IPS-18c (cell line): ENCODE data around the gene COL6A1.

Experiments used
- H3K4me3 ChIP-seq: 2 replicates; pipeline ENCODE4 v1.7.0; 2013; ENCODE audit warnings: low read depth, mild to moderate bottlenecking, low read length, moderate library complexity; ENCODE audit not compliant: insufficient read depth
- H3K9me3 ChIP-seq: one replicate; pipeline ENCODE4 v1.6.1; 2013; ENCODE audit warnings: mild to moderate bottlenecking, low read length, moderate library complexity; ENCODE audit not compliant: control insufficient read depth, insufficient read depth

COL6A1 gene

GRCh38 chr21:45994086-45994661 lies 12.6 kb downstream of the COL6A1 start:
- Histone ChIP-seq H3K9me3 (peaks cover 3% of the 10 kb centered on the region), H3K4me3 (no peak overlapping the region)

- peaks cover 3% of the 10 kb centered on the region for H3K9me3 ChIP-seq
- no peak overlapping the region for H3K4me3 ChIP-seq
These were observed 13.5 kb downstream of the COL6A1 start for GRCh38 chr21:45994759-45995685.

GRCh38 chr21:45995686-45996179 lies 14.2 kb downstream of the COL6A1 start:
- Histone ChIP-seq H3K4me3 (no peak overlapping the region), H3K9me3 (peaks cover 3% of the 10 kb centered on the region)

DNA sequence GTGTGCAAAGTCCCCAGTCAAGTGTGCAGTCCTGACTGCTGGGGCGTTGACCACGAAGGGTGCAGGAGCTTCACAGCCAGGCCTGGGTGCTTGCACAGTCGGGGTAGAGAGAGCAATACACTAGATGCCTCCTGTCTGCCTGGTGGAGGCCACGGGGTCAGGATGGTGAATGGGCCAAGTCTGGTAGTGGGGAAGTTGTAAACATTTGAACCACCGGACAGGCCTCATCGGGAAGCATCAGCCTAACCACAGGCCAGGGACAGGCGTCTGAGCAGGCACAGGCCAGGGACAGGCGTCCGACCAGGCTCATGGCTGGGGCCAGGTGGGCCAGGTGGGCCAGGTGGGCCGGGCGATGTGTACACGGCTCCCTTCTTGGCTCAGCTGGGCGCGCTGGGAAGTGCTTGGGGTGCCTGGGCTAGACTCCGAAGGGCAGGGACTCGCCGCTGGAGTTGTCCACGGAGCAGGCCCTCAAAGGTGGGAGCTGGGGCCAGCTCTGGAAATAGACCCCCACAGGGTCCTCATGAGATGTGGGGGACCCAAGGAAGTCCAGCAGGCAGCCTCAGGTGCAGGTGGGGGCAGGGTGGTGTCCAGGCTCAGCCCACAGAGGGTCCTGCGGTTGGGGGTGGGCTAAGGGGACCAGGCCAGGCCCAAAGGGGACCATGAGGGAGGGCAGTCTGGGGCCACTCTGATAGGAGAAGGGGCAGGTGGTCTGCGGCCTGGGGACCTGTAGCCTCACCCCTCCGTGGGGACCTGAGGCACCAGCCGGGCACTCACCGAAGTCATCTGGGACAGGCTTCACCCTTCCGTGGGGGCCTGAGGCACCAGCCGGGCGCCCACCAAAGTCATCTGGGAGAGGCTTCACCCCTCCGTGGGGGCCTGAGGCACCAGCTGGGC lies 15.0 kb downstream of the COL6A1 start:
- no peak overlapping the region for H3K4me3 ChIP-seq
- peaks cover 2% of the 10 kb centered on the region for H3K9me3 ChIP-seq

GRCh38 chr21:45997205-45997494 lies 15.6 kb downstream of the COL6A1 start:
- Histone ChIP-seq H3K4me3 (no peak overlapping the region), H3K9me3 (no peaks in the 10 kb centered on the region)

GRCh38 chr21:45997495-45998275 lies 16.1 kb downstream of the COL6A1 start:
- Histone ChIP-seq H3K9me3 (no peaks in the 10 kb centered on the region), H3K4me3 (no peak overlapping the region)

GRCh38 chr21:45998276-45998701 lies 16.7 kb downstream of the COL6A1 start:
- no peaks in the 10 kb centered on the region for H3K9me3 ChIP-seq

DNA sequence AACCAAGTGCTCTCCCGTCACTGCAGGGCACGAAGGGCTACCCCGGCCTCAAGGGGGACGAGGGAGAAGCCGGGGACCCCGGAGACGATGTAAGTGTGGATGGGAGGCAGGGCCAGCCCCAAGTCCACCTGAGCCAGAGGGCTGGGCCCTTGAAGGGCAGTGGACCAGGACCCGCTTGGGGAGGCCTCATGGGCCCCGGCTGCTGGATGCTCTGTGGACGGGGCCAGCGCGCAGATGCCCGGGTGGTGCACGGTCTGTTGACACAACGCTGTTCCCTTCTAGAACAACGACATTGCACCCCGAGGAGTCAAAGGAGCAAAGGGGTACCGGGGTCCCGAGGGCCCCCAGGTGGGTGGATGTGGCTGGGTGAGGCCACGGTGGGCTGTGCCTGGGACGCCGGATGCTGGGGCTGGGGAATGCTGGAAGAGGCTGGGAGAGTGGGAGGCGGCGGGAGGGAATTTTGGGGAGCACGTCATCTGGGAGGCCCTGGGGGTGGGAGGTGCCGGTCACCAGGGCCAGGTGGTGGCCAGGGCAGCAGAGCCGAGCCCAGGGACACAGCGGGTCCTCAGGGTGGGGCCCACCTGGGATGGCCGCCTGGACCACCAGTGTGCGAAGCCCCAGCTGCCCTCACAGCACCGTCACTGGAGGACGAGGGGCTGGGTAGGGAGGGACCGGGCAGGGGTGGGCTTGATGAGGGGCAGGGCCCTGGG lies 17.5 kb downstream of the COL6A1 start:
- Histone ChIP-seq H3K9me3 (no peaks in the 10 kb centered on the region), H3K4me3 (no peak overlapping the region)

More at GRCh38 chr21:45998276-45998701, 16.7 kb downstream of the COL6A1 start:
- no peak overlapping the region for H3K4me3 ChIP-seq

DNA sequence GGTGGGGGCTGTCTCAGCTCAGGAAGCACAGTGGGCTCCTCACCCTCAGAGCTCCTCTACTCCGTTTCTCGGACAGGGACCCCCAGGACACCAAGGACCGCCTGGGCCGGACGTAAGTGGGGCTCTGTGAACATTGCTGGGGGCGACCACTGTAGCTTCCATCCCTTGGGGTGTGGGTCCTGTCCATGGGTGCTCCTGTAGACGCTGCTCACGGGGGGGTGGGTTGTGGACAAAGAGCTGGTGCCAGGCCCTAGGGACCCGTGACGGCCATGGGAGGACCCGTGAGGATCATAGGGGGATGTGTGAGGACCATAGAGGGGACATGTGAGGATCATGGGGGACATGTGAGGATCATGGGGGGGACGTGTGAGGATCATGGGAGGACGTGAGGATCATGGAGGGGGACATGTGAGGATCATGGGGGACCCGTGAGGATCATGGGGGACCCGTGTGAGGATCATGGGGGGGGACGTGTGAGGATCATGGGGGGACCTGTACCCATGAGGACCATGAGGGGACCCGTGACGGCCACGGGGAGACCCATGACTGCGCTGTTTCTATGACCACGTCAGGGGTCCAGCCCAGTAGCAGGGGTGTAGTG lies 18.1 kb downstream of the COL6A1 start:
- Histone ChIP-seq H3K4me3 (no peak overlapping the region), H3K9me3 (no peaks in the 10 kb centered on the region)

- H3K9me3 ChIP-seq: no peaks in the 10 kb centered on the region
- no peak overlapping the region for H3K4me3 ChIP-seq
These were observed 18.7 kb downstream of the COL6A1 start for GRCh38 chr21:46000182-46000730.

DNA sequence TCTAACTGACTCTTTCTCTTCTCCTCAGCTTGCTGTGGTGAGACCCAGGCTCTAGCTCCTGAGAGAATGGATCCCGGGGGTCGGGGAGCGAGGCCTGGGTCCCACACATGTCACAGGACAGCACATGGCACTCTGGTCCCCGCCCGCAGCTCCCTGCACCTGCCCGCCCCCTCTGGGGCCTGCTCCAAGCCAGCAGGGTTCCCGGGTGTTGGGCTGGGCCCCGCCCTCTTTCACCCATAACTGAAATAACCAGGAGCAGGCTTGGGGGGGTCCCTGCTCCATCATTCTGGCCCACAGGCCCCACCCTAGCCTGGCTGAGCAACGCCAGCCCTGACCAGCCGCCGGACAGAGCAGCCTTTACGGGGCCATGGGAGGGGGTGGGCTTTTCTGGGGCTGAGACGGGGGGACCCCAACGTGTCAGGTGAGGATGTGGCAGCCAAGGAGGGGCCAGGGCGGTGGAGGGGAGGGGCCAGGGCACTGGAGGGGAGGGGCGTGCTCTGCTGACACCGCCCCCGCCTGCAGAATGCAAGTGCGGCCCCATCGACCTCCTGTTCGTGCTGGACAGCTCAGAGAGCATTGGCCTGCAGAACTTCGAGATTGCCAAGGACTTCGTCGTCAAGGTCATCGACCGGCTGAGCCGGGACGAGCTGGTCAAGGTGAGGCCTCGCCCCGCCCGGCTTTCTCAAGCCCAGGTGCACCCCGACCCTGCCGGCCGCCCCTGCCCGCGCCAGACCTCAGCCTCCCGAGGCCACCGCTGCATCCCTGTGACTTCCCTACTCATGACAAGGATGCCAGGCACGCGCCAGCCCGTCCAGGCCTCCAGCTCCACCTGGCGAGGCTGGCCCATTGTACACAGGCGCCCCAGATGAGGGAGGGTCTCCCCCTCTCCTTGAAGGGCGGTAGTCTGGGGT lies 19.4 kb downstream of the COL6A1 start:
- no peaks in the 10 kb centered on the region for H3K9me3 ChIP-seq
- no peak overlapping the region for H3K4me3 ChIP-seq

GRCh38 chr21:46001821-46002681 lies 20.5 kb downstream of the COL6A1 start:
- Histone ChIP-seq H3K4me3 (no peak overlapping the region), H3K9me3 (no peaks in the 10 kb centered on the region)

DNA sequence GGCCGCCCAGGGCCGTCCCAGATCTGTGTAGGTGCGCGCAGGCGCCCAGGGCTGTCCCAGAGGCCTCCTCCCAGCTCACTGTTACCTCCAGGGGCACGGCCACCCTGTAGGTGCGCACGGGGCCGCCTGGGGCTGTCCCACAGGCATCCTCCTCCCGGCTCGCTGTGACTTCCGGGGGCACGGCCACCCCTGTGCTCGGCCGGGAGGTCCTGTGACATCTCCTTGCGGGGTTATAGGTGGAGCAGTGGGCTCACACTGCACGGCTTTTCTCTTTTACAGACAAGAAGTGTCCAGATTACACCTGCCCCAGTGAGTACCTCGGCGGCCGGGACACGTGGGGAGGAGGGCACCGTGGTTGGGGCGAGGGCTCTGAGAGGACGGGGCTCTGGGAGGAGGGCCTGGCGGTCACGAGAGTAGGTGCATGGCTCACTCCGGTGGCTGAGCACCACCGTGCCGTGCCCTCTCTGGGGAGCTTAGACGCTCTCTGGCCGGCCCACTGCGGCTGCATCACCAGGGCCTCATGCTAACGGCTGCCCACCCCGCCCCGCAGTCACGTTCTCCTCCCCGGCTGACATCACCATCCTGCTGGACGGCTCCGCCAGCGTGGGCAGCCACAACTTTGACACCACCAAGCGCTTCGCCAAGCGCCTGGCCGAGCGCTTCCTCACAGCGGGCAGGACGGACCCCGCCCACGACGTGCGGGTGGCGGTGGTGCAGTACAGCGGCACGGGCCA lies 21.4 kb downstream of the COL6A1 start:
- Histone ChIP-seq H3K4me3 (no peak overlapping the region), H3K9me3 (no peaks in the 10 kb centered on the region)
